CD4-positive, alpha-beta T cell treated with Interleukin-4 for 4 hours (primary cell): ENCODE results near the gene RUNX2.

ENCODE experiments used
- DNase-seq: peaks from one replicate; pipeline ENCODE4 v3.0.0-alpha.2; 2020

The RUNX2 gene

DNA sequence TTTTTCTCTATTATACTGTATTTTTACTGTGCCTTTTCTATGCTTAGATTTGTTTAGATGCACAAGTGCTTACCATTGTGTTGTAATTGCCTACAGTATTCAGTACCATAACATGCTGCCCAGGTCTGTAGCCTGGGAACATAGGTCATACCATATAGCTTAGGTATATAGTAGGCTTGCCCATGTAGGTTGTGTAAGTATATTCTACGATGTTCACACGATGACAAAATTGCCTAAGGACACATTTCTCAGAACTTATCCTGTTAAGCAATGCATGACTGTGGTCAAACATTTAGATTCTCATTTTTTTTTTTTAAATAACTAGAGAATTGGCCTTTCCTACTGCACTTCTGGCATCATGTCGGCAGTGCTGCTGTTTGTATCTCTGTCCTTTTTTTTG lies 303.3 kb downstream of the RUNX2 start:
- DNase-seq, result no peak

DNA sequence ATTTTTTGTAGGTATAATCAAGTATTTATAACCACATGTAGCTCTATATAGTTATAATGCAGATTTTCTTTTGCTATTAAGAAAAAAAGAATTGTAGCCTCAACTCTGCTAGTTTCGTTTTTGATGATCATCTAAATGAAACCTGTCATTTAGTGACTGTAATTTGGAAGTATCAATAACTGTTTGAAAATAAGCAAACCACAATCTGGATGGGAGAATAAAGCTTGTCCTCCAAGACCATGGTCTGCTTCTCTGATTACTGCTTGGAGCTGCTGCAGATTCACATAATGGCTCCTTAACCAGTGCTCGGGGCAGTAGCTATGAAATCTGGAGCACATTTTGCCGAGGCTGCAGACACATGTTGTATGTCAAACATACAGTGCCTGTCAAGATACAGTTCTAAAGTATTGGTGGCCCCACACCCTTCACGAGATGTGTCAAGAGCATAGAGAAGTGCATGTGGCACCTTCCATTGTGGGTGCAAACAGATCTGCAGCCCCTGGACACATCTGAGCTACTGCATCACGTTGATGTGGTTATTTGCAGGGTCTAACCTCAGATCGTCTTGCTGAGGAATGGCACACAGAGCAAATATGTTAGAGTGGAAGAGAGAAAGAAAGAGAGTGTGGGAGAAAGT lies 305.3 kb downstream of the RUNX2 start:
- peak; percentile 8 for DNase-seq

- DNase-seq, result no peak
Measured at GRCh38 chr6:45634231-45634630, 306.1 kb downstream of the RUNX2 start.

- DNase-seq, result no peak
Measured at GRCh38 chr6:45635284-45635867, 307.2 kb downstream of the RUNX2 start.

- no peak for DNase-seq
Measured at GRCh38 chr6:45637056-45637455, 308.9 kb downstream of the RUNX2 start.

DNA sequence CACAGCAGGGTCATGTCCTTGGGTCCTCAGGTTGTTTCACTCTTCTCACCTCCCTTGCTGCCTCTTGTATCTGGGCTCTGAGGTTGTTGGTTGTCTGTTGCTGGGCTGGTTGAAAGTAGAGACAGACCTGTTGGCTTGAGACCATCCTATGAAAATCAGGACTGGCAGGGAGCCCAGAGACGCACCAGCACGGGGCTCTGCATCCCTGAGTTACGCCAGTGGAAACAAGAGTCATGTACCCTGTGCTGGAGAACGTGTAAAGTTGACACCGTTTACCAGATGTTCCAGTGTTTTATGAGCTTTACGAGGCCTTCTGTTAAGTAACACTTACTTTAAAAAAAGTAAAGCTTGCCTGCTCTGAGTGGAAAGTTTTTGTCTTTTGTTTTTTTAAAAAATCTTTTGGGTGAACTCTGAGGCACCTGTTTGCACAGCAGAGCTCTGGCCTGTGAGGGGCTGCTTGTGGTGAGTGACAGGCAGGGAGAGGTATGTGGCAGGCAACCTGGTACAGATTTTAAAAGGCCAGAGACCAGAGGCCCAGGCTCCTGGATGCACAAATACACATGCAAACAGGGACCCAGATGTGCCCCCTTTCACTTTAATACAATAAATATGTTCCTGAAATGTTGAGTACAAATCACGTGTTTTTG lies 309.6 kb downstream of the RUNX2 start:
- no peak for DNase-seq

- no peak for DNase-seq
Measured at GRCh38 chr6:45640081-45640491, 312.0 kb downstream of the RUNX2 start.

DNA sequence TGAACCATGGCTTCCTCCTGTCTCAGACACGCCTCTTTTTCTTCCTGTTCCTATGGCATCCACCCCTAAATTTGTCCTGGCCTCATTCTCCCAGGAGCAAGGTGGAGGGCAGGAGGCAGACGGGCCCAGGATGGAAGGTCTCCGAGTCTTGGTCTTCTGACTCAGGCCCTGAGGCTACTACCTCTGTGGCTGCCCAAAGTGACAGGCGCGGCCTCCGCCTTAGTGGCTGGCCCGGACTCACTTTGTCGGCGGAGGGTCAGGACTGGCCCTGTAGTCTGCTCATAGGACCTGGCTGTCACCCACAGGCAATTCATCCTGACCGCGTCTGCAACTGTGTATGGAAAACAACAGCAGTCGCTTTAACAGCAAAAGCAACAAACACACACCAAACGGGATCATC lies 312.7 kb downstream of the RUNX2 start:
- no peak for DNase-seq

- no peak for DNase-seq
Measured at GRCh38 chr6:45642331-45643125, 314.4 kb downstream of the RUNX2 start.

GRCh38 chr6:45643126-45643525 lies 315.0 kb downstream of the RUNX2 start:
- DNase-seq, result no peak

DNA sequence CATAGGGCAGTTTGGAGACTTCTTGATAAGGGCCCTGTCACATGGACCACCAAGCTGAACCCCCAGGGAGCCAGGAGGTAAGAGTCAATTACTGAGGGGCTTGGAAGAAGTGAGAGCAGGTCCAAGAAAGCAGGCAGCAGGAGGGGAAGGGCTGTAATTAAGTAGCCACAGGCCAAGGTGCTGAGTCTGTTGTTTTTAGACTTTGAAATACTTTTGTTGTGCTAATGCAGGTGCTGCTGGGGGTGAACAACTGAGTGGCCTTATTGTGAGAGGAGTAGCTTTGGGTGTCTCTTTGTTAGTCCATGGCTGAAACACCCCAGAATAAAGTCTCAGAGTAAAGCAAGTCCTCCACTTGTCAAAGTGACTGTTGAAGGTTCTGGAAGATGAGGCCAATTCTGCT lies 316.6 kb downstream of the RUNX2 start:
- DNase-seq, result no peak

DNA sequence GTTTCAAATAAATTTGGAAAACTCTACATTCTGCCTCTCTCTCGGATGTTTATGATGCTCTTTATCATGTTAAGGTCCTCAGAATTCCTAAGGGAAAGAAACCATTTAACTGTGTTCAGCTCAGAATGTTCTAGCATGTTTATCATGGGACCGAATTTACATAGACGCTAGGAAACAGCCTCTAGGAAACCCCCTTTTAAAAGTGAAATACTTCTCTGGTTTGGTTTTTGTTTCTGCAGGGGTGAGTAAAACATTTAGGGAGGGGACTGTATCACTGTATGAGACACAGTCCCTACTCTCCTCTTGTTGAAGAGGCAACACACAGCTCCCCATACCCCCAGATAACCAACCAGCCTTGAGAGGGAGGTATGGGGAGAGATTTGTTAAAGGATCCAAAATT lies 317.2 kb downstream of the RUNX2 start:
- no peak for DNase-seq

GRCh38 chr6:45647341-45648261 lies 319.5 kb downstream of the RUNX2 start:
- no peak for DNase-seq

GRCh38 chr6:45648262-45648620 lies 320.1 kb downstream of the RUNX2 start:
- DNase-seq, result no peak

DNA sequence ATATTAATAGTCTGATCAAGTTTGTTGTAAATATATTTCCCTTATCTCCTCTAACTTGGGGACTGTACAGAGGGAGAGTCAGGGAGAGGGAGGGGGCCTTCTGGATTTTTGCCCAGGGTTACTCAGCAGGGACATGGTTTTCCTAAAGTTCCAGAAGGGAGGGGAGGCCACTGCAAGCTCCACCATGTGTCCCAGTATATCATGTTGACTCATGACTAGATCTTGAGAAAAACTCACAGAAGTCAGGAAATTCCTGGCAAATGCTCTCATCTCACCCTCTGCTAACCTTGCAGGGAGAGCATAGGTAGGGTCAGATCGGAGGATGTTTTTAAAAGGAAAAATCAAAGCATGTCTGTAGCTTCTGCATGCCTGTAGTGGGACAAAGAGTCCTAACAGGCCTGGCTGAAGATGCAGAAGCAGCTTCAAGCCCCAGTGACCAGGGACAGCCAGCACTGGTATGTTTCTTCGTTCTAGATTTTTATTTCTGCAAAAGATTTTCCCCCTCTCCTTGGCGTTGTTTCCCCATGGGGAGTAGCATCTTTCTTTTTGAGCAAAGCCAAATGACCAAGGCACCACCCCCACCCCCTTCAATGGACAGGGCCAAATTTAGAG lies 322.5 kb downstream of the RUNX2 start:
- no peak for DNase-seq

GRCh38 chr6:45651301-45651700 lies 323.2 kb downstream of the RUNX2 start:
- no peak for DNase-seq

- DNase-seq, result no peak
Measured at GRCh38 chr6:45652416-45652815, 324.3 kb downstream of the RUNX2 start.

- no peak for DNase-seq
Measured at GRCh38 chr6:45653117-45653883, 325.2 kb downstream of the RUNX2 start.

GRCh38 chr6:45654673-45655072 lies 326.5 kb downstream of the RUNX2 start:
- DNase-seq, result no peak

DNA sequence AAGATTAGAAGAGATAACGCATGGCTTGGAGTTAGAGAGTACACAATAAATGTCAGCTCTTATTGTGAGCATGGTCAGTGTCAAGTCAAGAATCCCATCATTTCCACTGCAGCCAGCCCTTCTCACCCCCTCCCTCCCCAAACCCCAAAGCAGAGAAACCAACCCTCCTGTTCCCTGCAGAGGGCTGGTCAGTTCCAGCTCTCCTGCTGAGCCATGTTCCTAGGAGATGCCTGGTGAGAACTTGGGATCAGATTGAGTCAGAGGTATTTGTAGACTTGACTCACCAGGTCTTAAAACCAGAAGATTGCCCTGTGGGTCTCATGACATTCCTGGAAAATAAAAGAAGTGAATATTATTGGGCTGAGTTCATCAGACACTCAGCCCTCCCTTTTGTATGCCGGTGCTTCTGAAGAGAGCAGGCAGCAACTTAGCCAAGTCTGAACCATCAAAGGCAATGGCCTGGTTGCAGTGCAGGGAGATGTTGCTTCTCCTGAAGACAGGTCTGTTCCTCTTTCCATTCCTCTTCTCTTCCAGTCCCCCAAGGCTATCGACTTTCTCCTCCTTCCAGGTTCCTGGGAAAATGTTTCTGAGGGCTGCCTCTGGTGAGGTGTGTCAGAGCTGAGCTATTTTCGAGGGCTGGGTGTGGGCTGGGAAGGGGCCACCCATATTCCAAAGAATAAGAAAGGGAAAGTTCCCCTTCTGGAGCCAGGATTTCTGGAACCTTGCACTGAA lies 327.8 kb downstream of the RUNX2 start:
- no peak for DNase-seq

DNA sequence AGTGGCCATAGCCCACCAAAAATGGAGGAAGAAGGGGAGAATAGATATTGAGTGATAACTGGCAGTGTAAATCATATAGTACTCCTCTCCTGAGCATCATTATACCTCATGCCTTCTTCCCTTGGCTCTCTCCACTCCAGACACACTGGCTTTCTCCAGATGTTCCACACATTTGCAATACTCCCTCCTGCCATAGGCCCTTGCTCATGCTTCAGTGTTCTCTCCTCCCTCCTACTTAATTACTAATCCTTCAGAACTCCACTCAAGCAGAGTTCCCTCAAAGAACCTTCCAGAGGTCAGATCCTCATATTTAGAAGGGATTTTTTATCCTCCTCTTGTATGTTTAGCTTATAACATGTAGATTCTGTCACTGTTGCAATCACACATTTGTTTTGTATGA lies 329.1 kb downstream of the RUNX2 start:
- DNase-seq, result no peak
